Measurements from ENCODE around the gene IST1.
"Not testable (repeated sequence)": the region's sequence is repeated elsewhere in the genome, so short reads cannot be mapped to it uniquely, and the experiment has no call there.

The IST1 gene

DNA sequence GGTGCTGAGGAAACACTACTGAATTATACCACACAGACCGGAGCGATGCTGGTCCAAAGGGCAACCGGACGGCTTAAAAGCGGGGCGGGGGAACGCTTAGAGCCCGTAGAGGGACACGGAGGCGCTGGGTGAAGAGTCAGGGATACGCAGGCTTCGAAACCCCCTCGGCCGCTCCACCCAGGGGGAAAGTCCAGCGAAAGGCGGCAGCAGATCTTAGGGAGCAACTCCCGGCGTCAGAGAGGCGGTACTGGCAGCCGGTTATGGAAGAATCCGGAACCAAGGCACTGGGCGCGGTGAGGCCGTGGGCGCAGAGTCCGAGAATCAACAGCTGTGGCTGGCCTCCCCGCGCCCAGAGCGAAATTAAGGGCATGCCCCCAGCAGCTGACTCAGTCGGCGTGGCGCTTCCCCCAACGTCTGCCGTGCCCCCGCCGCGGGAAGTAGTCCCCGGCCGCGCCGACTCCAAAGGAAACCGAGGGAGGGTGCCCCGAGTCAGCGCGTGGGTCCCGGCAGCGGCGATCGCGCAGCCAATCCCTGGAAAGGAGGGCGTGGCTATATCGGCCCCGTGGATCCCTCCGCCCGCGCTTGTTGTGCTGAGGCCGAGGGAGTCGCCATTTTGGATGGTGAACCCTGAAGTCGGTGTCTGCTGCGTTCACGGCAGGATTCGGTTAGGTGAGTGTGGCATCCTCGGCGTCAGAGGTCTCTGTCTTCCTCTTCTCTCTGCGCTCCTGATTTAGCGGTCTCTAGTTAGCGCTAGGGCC, at the start of gene IST1:
Gene IST1, plus strand, starts transcription at position 611 of the 758 bp plus-strand sequence. CDS start 20,110 bp downstream, outside the sequence.
- DNase-seq = peak; percentile 62 to 87

DNA sequence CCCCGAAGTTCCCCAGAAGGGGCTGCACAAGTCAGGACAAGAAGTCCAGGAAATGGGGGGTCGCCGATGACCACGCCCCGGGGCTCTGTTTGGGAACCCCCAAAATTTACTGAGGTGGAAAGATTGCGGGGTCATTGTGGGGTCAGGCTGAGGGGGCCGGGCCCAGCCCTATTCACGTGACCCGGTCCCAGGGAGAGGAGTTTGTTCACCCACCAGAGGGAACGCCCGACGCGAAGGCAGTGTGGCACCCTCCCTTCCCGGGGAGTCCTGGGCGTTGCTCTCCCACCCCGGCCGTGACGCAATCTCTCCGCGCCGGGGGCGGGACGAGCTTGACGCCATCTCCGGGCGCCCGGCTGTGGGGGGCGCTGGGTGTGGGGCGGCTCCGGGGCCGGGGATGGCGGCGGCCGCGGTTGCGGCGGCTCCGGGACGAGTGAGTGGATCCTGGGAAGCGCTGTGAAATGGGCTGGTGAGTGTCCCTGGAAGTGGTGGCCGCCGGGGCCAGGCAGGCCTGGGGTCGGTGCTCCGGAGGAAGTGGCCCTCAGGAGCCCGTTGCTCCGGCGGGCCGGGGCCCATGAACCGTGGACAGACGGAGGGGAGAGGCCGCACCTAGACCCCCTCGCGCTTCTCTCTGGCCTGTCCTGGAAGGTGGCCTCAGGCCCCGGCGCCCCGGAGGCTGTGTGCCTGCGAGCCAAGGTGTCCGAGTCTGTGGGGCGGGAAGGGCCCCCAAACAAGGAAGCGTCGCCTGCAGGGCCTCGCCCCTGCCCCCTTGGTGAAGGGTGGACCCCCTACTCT, 49.5 kb upstream of the IST1 start, which contains the start of gene ATXN1L:
Gene ATXN1L, plus strand, starts transcription at position 338 of the 792 bp plus-strand sequence. CDS start 3,765 bp downstream, outside the sequence.
- peak; percentile 32 to 33 for DNase-seq

DNA sequence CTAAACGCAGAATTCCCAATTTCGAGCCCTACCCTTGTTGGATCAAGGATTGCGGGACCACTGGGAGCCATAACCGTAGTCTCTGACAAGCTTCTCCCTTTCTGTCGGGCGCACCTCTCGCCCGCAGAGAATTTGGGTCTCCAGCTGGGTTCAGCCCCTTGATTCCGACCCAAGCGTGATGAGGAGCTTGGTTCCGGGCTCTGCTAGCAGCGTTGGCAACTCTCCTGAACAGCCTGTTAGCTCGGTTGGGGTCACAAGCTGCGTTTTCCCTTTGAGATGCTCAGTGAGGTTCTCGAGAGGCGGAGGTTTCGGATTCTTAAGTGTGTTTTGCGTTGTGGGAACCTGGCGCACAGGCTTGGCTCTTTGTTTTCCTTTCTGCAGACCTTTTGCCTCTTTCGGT, 48.9 kb upstream of the IST1 start:
- no peak for DNase-seq

DNA sequence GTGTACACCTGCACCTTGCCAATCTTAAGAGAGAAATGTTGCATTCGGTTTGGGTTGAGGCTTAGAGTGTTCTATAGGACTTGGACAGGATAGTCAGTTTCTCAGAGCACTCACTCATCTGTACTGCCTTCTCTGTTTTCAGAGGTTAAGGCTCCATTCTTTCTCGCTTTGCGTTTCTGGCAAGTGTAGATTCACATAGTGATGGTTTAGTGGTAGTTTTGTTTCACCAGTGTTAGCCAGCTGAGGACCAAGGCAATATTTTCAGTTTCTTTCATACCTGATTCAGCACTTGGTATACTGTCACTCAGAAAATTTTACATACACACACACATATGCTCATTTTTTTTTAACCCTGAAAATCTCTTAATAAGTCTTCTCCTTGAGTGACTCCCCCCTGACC, 48.2 kb upstream of the IST1 start:
- DNase-seq = no peak

DNA sequence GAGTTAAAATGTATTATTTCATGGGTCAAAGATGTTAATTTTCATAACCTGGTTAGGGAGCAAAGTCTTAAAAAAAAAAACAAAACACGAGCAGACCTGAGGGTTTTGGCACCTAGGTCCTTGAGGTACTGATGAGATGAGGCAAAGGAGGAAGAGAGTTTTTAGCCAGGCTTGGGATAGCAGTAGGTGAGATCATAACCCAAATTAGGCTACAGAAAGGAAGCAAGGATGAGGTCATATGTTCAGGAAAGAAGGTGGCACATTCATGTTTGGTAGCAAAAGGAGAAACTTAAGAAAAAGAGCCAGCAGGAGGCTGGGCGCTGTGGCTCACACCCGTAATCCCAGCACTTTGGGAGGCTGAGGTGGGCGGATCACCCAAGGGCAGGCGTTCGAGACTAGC, 46.7 kb upstream of the IST1 start:
- no peak for DNase-seq

DNA sequence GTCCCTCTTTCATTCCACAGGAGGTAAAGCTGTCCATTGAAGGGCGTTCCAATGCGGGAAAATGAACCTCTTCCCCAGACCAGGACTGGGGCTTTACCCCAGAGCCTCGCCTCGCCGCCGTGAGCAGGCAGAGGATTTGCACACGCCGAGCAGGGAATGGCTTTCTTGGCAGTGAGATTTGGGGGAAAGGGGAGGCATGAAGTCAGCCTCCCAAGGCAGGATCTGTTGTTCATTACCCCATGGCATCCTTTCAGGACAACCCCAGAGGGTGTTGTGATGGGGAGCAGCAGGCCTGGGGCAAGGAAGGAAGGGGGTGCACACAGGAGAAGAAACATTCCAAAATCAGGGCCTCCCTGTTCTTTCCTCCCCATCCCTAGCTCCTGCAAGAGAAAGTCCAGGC, 43.6 kb upstream of the IST1 start:
- DNase-seq = no peak

DNA sequence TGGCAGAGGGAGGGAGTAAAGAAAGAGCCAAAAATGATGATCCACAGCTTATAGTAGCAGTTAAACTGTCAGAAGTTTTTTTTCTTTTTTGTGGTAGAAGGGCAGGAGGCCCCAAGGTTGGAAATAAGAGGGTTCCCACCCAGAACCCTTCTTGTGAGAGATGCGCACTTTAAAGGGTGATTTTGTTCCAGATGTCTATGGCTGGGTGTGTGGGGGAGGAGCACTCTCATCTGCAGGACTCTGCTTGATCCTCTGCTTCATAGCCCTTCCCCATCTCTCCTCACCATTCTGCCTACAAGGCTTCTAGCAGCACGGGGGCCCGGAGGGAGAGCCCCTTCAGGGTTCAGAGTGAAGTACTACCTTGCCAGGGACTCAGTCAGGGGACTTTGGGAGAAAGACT, 43.2 kb upstream of the IST1 start:
- no peak for DNase-seq

DNA sequence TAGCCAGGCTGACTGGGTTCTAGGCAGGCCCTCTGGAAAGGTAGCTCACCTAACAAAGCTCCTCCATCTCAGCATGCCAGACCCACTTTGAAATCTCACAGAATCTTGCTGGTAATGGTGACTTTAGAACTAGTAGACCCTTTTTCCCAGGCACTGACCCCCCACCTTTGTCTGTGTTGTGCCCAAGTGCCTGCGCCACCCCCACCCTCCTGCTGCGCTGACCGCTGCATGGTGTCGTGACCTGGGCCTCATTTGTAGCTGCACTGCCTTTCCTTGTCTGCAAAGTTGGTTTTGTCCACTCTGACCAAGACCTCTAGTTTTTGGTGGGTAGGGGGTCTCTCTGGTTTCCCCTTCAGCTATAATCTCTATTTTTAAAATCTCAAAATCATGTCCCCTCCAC, 42.8 kb upstream of the IST1 start:
- DNase-seq = no peak

DNA sequence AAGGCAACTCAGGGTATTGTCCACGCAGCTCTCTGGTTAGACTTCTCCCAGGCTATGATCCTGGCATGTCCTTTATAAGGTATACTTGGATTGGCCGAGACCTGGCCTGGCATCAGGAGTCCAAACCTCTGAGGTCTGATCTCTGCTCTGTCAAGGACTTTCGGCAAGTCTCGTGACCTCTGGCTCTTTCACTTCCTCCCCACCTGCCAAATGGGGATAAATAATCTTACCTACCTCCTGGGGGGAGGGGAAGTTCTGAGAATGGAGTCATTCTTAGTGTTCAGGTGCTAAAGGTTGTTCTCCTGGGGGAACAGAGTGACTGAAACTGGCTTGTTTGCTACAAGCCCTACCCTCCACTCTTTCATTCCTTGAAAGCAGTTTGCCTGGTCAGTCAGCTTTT, 41.9 kb upstream of the IST1 start:
- no peak for DNase-seq

DNA sequence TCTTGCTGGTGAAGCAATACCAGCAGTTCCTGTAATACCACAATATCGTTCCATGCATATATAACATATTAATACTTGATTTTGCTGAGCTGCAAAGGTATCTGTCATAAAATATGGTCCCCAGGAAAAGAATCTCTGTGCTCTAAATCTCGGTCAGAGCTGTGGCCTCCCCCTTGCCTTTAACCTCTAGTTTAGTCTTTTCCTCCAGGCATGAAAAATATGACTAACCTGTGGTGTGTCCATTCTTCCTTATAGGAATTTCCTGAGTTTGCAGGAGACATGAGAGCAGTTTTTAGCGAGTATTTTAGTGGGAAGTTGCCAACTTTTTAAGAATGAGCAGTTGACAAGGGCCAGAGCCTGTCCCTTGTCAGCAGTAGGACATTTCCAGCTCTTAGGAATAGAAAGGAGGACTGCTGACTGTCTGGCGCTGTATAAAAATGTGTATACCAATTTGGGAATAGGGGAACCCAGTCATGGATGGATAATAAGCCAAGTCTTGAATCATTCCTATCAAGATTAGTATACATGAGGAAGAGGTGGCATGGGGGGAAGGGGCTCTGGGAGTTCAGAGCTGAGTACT, 40.9 kb upstream of the IST1 start:
- no peak for DNase-seq

DNA sequence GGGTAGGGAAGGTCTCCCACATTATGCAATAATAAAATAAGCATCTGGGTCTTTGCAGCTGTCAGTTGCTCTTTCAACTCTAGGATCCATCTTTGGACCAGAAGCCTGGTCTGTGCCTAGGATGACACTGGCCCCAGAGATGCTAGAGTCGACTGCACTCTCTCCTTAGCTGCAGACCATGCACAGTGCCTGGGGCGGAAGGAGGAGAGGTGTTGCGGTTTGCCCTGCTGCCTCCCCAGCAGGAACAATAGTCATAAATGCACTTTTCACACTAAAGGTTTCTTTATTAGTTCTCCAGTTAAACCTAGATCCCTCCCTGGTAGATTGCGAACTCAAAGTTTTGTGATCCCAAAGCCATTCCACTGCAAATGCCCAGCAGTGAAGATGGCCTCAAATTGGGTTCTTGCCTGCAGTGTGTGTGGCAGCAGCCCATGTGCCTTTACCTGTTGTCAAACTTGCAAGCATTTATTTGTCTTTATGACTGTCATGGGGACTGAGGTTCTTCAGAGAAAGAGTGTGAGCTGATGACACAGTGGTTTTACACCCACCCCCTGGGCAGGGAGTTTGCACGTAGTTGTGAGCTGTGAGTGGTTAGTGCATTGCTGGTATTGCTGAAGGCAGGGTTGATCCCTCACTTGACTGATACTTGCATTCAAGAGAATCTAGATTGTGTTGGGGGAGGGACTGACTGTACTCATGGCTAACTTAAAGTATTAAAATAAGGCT, 39.2 kb upstream of the IST1 start:
- no peak for DNase-seq

DNA sequence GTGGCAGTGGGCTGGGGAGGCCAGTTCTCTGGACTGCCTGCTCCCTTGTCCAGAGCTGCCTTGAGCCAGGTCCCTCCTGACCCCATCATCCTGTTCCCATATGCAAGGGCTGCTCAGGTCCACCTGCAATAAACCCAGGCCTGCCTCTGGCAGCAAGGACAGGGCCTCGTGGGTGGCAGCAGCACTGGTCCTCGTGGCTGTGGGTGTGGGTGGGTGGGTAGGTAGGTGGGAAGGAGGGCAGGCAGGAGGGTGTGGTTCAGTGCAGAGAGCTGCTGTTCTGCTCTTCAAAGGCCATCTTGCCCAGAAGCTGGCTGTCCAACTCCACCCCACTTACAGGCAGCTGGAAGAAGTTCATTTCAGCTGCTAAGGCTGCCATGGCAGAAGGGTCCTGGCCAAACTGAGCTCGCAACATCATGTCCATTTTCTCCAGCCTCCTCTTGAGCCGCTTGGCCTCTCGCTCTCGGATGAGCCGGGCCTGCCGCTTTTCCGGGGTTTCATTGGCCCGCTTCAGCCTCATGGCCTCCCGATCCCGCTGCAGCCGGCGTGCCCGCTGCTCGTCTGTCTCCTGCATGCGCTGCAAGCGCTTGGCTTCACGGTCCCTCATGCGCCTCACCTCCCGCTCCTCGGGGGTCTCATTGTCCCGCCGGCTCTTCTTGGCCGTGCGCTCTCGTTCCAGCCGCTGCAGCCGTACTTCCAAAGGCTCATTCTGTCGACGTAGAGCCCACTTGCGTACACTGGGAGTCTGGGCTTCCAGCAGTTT, 35.4 kb upstream of the IST1 start:
- DNase-seq = no peak

DNA sequence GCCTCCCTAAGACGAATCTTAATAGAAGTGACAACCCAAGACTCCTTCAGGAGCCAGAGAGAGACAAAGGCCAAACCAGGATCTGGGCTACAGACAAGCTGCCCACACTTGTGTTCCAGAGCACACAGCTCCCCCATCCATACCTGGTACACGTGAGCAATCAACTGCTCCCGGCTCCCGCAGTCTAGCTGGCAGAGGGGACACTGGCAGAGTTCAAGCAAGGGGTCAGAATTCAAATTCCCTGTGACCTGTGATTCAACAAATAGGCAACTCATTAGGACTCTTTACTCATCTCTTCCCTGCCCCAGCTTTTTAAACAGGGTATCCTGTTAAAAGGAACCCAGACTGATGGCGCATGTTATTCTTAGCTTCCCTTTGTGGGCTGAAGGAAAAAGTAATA, 31.3 kb upstream of the IST1 start:
- no peak for DNase-seq

DNA sequence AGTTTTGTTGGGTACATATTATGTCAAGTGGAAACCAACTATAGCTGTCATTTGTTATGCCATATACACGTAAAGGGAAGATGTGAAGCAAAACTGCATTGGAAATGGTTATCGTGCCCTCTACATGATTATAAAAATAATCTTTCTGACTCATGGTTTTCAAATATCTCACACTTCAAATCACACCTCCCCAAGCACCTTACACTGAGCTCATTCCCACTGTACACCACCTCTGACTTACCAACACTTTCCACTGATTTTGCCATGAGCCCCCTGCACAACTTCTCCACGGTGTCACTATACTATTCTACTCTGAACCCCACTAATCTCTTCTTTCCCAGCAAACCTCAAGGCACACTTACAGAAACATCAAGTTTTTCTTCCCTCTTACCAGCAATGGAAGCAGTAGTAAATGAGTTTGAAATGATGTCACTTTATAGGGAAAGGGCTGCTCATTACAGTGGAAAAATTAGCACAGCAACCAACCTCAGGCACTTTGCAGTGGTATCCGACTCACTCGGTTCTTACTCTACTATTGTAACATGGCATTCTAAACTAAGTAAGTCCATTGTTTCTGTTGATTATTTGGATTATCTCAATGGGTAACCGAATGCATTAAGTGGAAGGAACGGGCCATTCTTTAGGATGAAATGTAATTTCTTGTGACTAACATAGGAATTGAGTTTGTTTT, 30.0 kb upstream of the IST1 start:
- DNase-seq = no peak

DNA sequence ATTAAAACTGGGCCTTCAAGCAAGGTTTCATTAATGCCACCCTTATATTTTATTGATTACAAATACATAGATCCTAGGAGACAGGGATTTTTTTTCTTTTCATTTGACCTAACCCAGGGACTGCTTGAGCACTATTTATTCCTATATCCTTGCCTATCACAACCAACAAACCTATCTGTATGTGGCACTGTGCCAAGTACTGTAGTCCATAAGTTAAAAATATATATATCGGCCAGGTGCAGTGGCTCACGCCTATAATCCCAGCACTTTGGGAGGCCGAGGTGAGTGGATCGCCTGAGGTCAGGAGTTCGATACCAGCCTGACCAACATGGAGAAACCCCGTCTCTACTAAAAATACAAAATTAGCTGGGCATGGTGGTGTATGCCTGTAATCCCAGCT, 28.2 kb upstream of the IST1 start:
- not testable (repeated sequence) for DNase-seq

DNA sequence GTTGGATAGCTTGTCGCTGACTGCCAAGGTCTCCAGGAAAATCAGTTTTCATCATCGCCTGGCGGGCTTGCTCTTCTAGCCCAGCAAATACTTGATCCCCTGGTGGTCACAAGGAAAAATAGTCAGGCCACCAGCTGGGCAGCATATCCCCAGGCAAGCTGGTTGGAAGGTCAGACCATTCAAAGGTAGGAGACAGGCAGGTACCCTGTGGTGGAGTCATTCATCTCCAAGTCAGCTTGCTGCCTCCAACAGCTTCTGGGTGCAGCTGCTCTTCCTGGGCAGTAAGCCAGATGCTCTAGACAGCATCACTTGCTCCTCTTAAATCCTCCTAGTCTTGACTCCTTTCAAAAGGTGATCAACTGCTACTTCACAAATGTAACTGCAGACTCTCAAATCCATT, 27.4 kb upstream of the IST1 start:
- no peak for DNase-seq

DNA sequence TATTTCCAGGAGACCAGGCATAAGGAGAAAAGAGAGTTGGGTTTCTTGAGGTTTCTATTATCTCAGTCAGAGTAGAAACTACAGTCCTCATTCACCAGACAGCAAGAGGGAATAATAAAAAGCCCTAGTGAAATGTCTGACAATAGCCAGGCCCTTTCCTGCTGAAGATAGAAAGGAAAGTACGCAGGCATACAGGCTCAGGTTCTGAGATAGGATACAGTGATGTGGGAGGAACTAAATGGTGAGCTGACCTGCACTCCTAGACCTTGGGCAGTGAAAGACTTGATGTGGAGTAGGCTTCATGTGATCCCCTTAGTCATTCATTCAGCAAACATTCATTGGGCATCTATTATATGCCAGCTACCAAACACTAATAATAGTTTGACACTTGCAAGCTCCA, 26.2 kb upstream of the IST1 start:
- DNase-seq = no peak

DNA sequence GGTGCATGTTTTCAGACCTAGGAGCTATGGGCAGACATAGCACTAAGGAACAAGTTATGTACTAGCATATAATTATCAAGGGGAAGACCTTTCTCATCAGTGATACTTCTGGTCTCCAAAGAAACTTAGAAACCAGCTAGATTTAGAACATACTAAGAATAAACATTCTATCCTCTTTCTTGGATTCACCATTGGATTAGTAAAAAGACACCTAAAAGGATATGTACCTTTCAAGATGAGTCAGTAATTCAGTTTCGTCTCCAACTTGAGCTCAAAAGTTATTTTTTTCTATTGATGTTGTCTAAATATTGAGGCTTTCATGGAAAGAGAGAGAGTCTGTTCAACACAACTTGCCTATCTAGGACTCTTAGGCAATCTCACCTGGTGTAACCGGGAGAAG, 24.5 kb upstream of the IST1 start:
- no peak for DNase-seq

DNA sequence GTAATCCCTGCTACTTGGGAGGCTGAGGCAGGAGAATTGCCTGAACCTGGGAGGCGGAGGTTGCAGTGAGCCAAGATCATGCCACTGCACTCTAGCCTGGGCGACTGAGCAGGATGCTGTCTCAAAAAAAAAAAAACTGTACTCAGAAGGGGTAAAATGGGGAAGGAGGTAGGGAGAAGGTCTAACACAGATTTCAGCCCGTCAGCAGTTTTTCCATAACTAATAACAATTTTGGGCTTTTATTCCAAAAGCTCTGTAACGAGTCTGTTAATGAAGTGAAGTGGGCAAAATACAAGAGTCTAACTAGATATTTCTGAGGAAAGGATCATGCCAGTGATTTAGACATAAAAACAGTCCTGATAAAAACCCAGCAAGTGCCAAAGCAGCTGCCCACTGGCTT, 22.1 kb upstream of the IST1 start:
- no peak for DNase-seq

DNA sequence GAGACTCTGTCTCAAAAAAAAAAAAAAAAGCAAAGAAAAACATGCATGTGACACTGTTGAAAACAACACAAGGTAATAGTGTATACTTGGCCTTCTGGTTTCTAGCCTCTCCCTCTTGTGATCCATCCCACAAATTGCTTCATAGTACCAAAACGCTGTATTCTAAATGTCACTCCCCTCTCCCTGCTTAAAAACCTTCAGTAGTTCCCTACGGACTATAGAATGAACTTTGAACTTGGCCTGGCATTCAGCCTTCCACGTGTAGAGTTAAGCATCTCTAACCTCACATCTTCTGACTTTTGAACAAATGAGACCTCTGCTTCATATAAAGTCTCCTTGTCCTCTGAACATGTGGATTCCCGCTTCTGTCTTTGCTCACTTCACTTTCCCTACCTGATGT, 16.4 kb upstream of the IST1 start:
- DNase-seq = no peak

DNA sequence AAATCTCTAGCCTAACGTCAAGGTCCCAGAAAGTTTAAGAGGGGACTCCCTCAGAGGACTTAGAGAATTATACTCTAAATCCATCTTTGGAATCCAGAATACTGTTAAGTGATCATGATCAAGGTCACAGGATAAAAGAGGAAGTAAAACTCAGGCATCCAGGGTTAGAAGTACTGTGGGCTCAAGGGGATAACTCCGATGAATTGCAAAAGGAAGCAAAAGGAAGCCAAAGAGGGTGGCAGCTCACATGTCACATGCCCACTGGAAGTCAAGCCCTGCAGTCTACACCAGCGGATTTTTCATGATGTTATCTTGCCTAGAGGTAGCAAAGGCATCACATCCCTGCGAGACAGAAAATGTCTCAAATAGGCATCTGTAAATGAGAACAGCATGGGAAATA, 15.2 kb upstream of the IST1 start:
- no peak for DNase-seq

Measured in NCI-H187 (cell line).